LNCAP (cell line): ENCODE results near the gene SPATA18.

ENCODE experiments used
- CTCF ChIP-seq: fragments of 450-650 bp; IDR thresholded peaks from 2 replicates; pipeline ENCODE4 v1.5.1; 2017; ENCODE audit warnings: mild to moderate bottlenecking

The SPATA18 gene

GRCh38 chr4:52051213-52051614 lies at the start of gene SPATA18:
TSS of gene SPATA18 (plus strand) at chr4:52051304. CDS start at chr4:52051705, 401 bp downstream.
- TF ChIP-seq CTCF: no peak

GRCh38 chr4:52001616-52002015 lies 49.5 kb upstream of the SPATA18 start:
- no peak for TF ChIP-seq CTCF

GRCh38 chr4:52004414-52004813 lies 46.7 kb upstream of the SPATA18 start:
- TF ChIP-seq CTCF: no peak

- TF ChIP-seq CTCF: no peak
Measured at GRCh38 chr4:52005604-52006273, 45.4 kb upstream of the SPATA18 start.

GRCh38 chr4:52006887-52007286 lies 44.2 kb upstream of the SPATA18 start:
- no peak for TF ChIP-seq CTCF

- no peak for TF ChIP-seq CTCF
Measured at GRCh38 chr4:52010986-52011385, 40.1 kb upstream of the SPATA18 start.

GRCh38 chr4:52012651-52013050 lies 38.5 kb upstream of the SPATA18 start:
- TF ChIP-seq CTCF: no peak

GRCh38 chr4:52014903-52015302 lies 36.2 kb upstream of the SPATA18 start:
- no peak for TF ChIP-seq CTCF
